Measurements from ENCODE around the gene CASD1. TPM values are rescaled to one million over a fixed set of nuclear protein-coding genes. Genes with fewer than 3 reads are reported as not detected.

The CASD1 gene
- polyA plus RNA-seq, 1 experiment: 14.0 TPM

- CTCF ChIA-PET: interaction anchor here (1.3 kb wide), 1 partner anchor 69 kb away, joined by 3 read pairs; no protein-coding TSS in a partner anchor
- POLR2A ChIA-PET: no interaction called here
Measured at GRCh38 chr7:94588075-94588474, 78.5 kb downstream of the CASD1 start.

GRCh38 chr7:94590526-94591162 is 81.0 kb downstream of the CASD1 start:
- Histone ChIP-seq H3K4me3 (ENCODE audit: low read depth, low read length) (no peak overlapping the region), H3K9me3 (ENCODE audit: control insufficient read depth, insufficient read depth, low read length) (no peaks in the 10 kb centered on the region), H3K27me3 (ENCODE audit: control insufficient read depth, insufficient read depth, low read length) (no peaks in the 10 kb centered on the region), H3K27ac (ENCODE audit: low read depth, low read length) (no peak overlapping the region)
- DNase-seq (ENCODE audit: low read depth, low spot score): no peak
- ChIA-PET CTCF (no interaction called here), POLR2A (no interaction called here)
- no peak for TF ChIP-seq CTCF (IDR thresholded peaks at IDR 0.05; ENCODE audit: low read depth, low read length)

More at GRCh38 chr7:94588075-94588474, 78.5 kb downstream of the CASD1 start:
- no peaks in the 10 kb centered on the region for H3K27me3 ChIP-seq (ENCODE audit: control insufficient read depth, insufficient read depth, low read length)
- no peak for DNase-seq (ENCODE audit: low read depth, low spot score)
- no peak overlapping the region for H3K4me3 ChIP-seq (ENCODE audit: low read depth, low read length)
- H3K9me3 ChIP-seq (ENCODE audit: control insufficient read depth, insufficient read depth, low read length): no peaks in the 10 kb centered on the region
- no peak for TF ChIP-seq CTCF (IDR thresholded peaks at IDR 0.05; ENCODE audit: low read depth, low read length)
- H3K27ac ChIP-seq (ENCODE audit: low read depth, low read length): no peak overlapping the region

GRCh38 chr7:94591176-94591575 is 81.6 kb downstream of the CASD1 start:
- TF ChIP-seq CTCF (IDR thresholded peaks at IDR 0.05; ENCODE audit: low read depth, low read length): no peak
- Histone ChIP-seq H3K4me3 (ENCODE audit: low read depth, low read length) (no peak overlapping the region), H3K9me3 (ENCODE audit: control insufficient read depth, insufficient read depth, low read length) (no peaks in the 10 kb centered on the region), H3K27ac (ENCODE audit: low read depth, low read length) (no peak overlapping the region), H3K27me3 (ENCODE audit: control insufficient read depth, insufficient read depth, low read length) (no peaks in the 10 kb centered on the region)
- DNase-seq (ENCODE audit: low read depth, low spot score): no peak
- POLR2A ChIA-PET: no interaction called here
- CTCF ChIA-PET: no interaction called here

- TF ChIP-seq CTCF (IDR thresholded peaks at IDR 0.05; ENCODE audit: low read depth, low read length): no peak
- ChIA-PET POLR2A (no interaction called here), CTCF (no interaction called here)
- DNase-seq (ENCODE audit: low read depth, low spot score): no peak
- no peaks in the 10 kb centered on the region for H3K27me3 ChIP-seq (ENCODE audit: control insufficient read depth, insufficient read depth, low read length)
- no peak overlapping the region for H3K4me3 ChIP-seq (ENCODE audit: low read depth, low read length)
- H3K27ac ChIP-seq (ENCODE audit: low read depth, low read length): no peak overlapping the region
- no peaks in the 10 kb centered on the region for H3K9me3 ChIP-seq (ENCODE audit: control insufficient read depth, insufficient read depth, low read length)
Measured at GRCh38 chr7:94594882-94595281, 85.3 kb downstream of the CASD1 start.

GRCh38 chr7:94595717-94596116 is 86.1 kb downstream of the CASD1 start:
- ChIA-PET POLR2A (no interaction called here), CTCF (interaction anchor here (1.0 kb wide), 1 partner anchor 881 kb away, joined by 3 read pairs; no protein-coding TSS in a partner anchor)
- Histone ChIP-seq H3K4me3 (ENCODE audit: low read depth, low read length) (no peak overlapping the region), H3K9me3 (ENCODE audit: control insufficient read depth, insufficient read depth, low read length) (no peaks in the 10 kb centered on the region), H3K27ac (ENCODE audit: low read depth, low read length) (no peak overlapping the region), H3K27me3 (ENCODE audit: control insufficient read depth, insufficient read depth, low read length) (no peaks in the 10 kb centered on the region)
- TF ChIP-seq CTCF (IDR thresholded peaks at IDR 0.05; ENCODE audit: low read depth, low read length): no peak
- DNase-seq (ENCODE audit: low read depth, low spot score): no peak

All from AG04450 (cell line).